Kidney glomerular epithelial cell (primary cell): ENCODE data around the gene RAMP1.
A peak's percentile ranks its signal among the peaks of the same experiment; 100 is the strongest.
"Not testable (repeated sequence)": the region's sequence is repeated elsewhere in the genome, so short reads cannot be mapped to it uniquely, and the experiment has no call there.

Experiments
- DNase-seq: peaks from one replicate; lab custom pipeline; 2025; lab: John Stamatoyannopoulos, UW

Gene RAMP1

DNA sequence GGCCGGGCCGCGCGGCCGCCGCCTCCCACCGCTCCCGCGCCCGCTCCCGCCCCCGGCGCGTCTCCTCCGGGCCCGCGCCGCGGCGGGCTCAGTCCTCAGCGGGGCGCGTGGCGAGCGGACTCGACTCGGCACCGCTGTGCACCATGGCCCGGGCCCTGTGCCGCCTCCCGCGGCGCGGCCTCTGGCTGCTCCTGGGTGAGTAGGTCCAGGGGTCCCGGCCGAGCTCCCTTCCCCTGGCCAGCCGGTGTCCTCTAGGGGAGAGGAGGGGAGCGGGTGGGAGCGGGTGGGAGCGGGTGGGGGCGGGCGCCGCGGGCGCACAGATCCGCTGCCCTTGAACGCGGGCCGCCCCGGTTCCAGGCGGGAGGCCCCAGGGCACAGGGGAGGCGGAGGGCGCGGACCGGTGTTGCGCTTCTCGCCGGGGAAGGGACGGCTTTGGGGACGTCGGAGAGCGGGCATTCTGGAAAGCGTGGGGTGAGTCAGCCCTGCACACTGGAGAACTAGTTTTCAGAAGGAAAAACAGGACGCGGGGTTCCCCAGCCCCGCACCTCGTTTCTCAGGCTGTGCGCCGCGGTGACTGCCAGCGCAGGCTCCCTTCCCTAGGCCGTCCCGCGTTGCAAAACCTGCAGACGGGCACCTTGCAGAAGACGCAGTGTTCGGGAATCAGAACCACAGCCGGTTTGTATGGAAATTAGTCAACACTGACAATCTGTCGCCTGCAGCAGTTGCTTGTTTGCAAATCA, at the start of gene RAMP1:
Gene RAMP1 (plus strand): TSS at position 91 of the 740 bp plus-strand sequence. CDS start 53 bp downstream, at position 144.
- no peak for DNase-seq

- no peak for DNase-seq
Observed at GRCh38 chr2:237815637-237816036, 43.8 kb upstream of the RAMP1 start.

DNA sequence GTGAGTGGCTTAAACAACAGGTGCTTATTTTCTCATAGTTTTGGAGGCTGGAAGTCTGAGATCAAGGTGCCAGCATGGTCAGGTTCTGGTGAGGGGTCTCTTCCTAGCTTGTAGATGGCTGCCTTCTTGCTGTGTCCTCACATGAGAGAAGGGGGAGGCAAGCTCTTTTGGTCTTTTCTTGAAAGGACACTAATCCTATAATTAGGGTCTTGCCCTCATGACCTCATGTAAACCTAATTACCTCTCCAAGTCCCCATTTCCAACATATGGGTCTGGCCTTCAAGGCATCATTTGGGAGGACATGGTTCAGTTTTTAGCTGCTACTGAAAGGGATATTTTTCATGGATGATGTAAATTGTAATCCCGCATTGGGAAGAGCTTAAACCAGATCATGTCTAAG, 42.9 kb upstream of the RAMP1 start:
- DNase-seq: no peak

DNA sequence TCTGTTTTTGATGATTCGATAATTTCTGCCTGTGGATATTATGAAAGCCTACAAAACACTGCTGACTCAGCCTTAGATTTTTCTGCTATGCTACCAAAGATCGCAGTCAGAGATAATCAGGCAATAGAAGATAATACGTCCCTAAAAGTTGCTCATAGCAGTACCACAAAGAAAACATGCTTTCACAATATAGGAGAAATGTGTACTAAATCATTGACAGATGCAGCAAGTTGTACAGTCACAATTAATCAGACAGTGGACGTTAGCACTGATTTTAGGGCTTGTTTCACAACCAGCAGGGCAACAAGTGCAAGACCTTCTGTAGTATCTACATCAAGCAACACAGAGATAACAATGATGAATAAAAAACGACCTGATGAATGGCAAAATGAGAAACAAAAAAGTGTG, 41.4 kb upstream of the RAMP1 start:
- DNase-seq: no peak

GRCh38 chr2:237819231-237819630, 40.2 kb upstream of the RAMP1 start:
- no peak for DNase-seq

GRCh38 chr2:237820421-237820820, 39.0 kb upstream of the RAMP1 start:
- no peak for DNase-seq

- no peak for DNase-seq
Observed at GRCh38 chr2:237823544-237823943, 35.9 kb upstream of the RAMP1 start.

DNA sequence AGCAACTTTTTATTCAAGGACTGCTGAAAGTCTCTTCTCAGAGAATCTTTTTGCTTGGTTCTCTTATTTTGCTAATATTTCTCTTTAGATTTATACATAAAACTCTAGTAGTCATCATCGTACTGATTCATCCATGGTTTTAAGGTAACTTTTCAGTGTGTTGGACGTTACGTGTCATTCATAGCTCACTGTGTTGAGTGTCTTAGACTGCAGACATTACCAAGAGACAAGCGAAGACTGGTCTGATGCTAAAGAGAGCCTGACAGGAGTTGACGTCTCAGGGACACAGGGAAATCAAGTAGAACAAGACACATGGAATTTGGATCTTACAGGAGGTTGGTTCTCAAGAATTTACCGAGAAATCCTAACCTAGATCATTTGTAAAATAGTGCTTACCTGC, 35.3 kb upstream of the RAMP1 start:
- no peak for DNase-seq

GRCh38 chr2:237827421-237827987, 31.9 kb upstream of the RAMP1 start:
- no peak for DNase-seq

- DNase-seq: no peak
Observed at GRCh38 chr2:237830522-237830921, 28.9 kb upstream of the RAMP1 start.

DNA sequence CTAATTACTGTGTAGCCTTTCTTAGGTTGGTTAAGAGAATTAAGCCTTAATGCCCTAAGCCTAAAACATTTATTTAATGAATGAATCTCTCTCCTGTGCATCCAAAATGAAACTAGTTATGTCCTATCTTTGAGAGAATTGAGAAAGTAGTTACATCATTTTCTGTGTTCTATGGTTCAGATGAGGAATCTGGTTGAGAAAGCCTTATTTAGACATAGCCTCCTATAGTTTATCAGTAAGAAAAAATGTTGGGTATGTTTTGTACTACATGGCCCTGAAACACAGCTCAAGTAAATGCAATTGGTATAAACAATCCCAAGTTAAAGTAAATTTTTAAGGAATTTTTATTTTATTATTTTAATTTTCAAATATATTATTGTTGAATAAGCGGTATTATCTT, 25.9 kb upstream of the RAMP1 start:
- no peak for DNase-seq

DNA sequence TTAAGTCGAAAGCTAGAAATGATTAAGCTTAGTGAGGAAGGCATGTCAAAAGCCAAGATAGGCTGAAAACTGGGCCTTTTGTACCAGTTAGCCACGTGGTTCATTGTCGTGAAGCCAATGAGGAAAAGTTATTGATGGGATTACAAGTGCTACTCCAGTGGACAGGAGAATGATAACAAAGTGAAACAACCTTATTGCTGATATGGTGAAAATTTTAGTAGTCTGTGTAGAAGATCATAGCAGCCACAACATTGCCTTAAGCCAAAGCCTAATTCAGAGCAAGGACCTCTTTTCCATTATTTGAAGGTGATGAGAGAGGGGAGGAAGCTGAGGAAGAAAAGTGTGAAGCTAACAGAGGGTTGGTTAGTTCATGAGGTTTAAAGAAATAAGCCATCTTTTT, 24.1 kb upstream of the RAMP1 start:
- DNase-seq: no peak

DNA sequence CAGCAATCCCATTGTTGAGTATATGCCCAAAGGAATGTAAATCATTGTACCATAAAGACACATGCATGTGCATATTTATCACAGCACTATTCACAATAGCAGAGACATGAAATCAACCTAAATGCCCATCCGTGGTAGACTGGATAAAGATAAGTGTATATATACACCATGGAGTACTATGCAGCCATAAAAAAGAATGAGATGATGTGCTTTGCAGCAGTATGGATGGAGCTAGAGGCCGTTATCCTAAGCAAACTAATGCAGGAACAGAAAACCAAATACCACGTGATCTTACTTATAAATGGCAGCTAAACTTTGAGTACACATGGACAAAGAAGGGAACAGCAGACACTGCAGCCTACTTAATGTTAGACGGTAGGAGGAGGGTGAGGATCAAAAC, 18.4 kb upstream of the RAMP1 start:
- no peak for DNase-seq

- DNase-seq: not testable (repeated sequence)
Observed at GRCh38 chr2:237848940-237849339, 10.5 kb upstream of the RAMP1 start.

DNA sequence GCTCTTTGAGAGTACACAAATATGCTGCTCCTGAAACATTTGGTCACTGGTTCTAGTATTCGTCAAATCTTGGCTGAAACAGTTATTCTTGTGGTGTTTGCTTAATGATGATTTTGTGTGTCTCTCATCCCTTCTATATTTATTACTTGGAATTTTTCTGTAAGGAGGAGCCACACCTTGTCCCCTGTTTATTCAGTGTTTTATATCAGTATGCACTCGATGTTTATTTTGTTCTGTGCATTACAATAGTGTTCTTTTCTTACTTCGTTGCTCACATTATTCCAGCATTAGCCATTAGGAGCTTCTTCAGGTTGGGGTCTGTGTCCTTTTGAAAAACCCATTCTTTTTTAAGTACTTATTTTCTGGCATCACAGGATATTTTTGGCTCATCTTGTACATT, 5.1 kb upstream of the RAMP1 start:
- DNase-seq: no peak

GRCh38 chr2:237857791-237858190, 1.6 kb upstream of the RAMP1 start:
- no peak for DNase-seq

DNA sequence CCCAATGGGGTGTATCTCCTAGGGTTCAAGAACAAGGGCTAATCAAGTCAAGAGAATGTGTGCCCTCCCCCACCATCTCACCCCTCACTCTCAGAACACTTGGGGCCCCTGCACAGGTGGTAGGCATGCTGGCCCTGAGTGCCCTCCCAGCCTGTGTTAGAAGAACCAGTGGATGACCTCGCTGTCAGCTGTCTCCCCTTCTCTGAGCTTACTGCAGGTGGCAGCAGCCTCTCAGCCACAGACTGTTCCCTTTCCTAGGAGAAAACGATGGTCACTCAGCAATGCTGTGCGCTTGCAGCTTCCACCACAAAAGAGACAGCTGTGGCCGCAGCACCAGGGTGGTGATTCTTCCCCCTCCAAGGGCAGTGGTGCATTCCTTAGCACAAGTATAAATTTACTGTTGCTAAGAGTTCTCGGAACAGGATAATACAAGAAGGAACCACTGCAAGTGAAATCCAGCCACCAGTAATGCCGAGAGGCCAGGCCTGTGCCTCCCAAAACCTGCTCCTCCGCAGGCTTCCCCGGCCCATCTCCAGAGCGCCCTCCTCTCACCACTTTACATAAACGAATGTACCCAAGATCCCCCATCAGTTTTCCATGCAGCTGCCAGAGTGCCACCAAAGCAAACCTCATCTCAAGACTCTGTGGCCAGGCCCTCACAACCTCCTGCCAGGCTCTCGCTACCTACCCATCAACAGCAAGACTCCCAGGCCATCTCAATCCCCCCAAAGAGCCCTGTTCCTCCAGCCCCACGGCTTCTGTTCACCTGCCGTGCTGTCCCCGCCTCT, 935 bp upstream of the RAMP1 start:
- peak; percentile 74 for DNase-seq

GRCh38 chr2:237859082-237859433, 365 bp upstream of the RAMP1 start:
- DNase-seq: no peak

DNA sequence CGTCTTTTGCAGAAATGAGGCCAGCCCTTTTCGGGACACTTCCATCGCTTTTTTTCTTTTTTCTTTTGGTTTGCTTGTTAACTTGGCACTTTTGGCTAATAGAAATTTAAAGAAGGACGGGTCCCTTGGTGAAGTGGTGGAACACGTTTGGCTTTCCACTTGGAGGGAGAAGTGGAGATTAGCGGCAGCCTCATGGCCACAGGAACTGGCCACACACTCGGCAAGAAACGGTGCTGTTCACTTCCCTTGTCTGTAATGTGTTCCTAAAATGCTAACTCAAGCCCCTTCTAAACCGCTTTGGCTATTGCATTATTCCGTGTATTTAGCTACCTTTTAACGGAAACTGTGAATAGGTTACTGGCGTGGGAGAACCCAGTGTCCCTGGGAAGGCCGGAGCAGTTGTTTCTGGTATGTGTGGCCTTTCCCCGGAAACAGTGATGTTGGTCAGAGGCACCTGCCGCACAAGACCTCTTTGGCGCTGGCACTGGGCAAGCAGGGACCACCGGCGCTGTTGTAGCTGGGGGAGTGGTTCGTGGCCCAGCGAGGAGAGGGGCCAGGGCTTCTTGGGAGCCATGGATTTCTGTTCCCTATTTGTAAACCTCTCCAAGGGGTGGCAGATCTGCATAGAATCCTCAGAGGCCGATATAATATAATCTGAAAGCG, 981 bp downstream of the RAMP1 start:
- DNase-seq: no peak

GRCh38 chr2:237861875-237862527, 2.6 kb downstream of the RAMP1 start:
- DNase-seq: no peak

DNA sequence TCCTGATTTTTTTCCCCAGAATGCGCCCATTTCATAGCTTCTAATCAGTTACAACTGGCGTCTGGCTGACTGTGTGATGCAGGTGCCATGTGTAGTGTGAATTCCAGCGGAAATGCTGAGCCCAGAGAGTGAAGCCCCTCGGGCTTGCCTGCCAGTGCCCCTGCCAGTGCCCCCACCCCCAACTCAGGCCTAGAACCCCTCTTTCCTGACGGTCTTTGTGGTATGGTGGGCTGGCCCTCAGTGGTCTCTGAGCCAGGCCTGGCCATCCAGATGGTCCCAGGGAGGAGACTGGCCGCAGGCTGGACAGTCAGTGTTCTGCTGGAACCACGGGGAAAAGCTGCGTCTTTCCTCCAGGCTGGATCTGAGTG, 3.1 kb downstream of the RAMP1 start:
- no peak for DNase-seq

- DNase-seq: no peak
Observed at GRCh38 chr2:237863102-237863511, 3.7 kb downstream of the RAMP1 start.
